Left lung (tissue), 10 donors: ENCODE measurements around the gene RNF19B. TPM values are rescaled to one million over a fixed set of nuclear protein-coding genes. Genes with fewer than 3 reads are reported as not detected.

Experiments used
- ATAC-seq: fragments of 200-7000 bp; cut with Tn5 transposase; one replicate; pipeline ENCODE4 v1.9.1; 2020; ENCODE audit warnings: moderate library complexity
- DNase-seq, 4 donors: peaks; one replicate each; pipeline ENCODE4 v3.0.0-alpha.2; 2013 to 2020
- H3K27ac ChIP-seq, 2 donors: fragments of 200-600 bp; sonication (generic) in 1 of 2; one replicate each; pipeline versions ENCODE4 v1.5.0 to v1.8.0; 2020 to 2021
- H3K27me3 ChIP-seq, 2 donors: fragments of 200-600 bp; sonication (generic) in 1 of 2; one replicate each; pipeline versions ENCODE4 v1.5.0 to v1.8.0; 2020 to 2021
- H3K36me3 ChIP-seq, 2 donors: fragments of 200-600 bp; sonication (generic) in 1 of 2; one replicate each; pipeline versions ENCODE4 v1.5.0 to v1.8.0; 2020 to 2021
- H3K4me1 ChIP-seq, 2 donors: fragments of 200-600 bp; one replicate each; pipeline ENCODE4 v1.8.0; 2021
- H3K4me3 ChIP-seq, 2 donors: fragments of 200-600 bp; sonication (generic) in 1 of 2; one replicate each; pipeline versions ENCODE4 v1.5.0 to v1.8.0; 2020 to 2021; ENCODE audit warnings: mild to moderate bottlenecking in 1 of 2
- H3K9me3 ChIP-seq, 2 donors: fragments of 200-600 bp; sonication (generic) in 1 of 2; one replicate each; pipeline versions ENCODE4 v1.5.0 to v1.8.0; 2020 to 2021
- CTCF ChIP-seq, 2 donors: fragments of 200-600 bp; sonication (generic) in 1 of 2; IDR thresholded peaks; one replicate each; pipeline versions ENCODE4 v1.5.0 to v1.8.0; 2021; ENCODE audit warnings: antibody characterized with exemption in 2 of 2
- intact Hi-C, 2 donors: fragments of 100-400 bp; cut with DNase I; formaldehyde crosslinking; loops; one replicate each; pipeline versions ENCODE4 v1.11.2 to v1.14.2; 2022
- polyA plus RNA-seq, 6 donors: library from polyadenylated mRNA; unstranded; fragments of 120-200 nt; gene quantifications; one replicate each; pipeline ENCODE4 v1.2.1, GENCODE V29; 2013; ENCODE audit not compliant: insufficient read length in 6 of 6
- total RNA-seq, 2 donors: library from RNA; stranded (reverse); fragmentation: NEBNext Ultra II Directional; extraction: Animal tissue kit (Norgen Biotek cat#: 25700); gene quantifications; one replicate each; pipeline ENCODE4 v1.2.1, GENCODE V29; 2021
- donor health status: DM: no; HTN: yes; CAD: no.
- donor health status: DM: no; HTN: no; CAD: no.

The RNF19B gene
- total and polyA plus RNA-seq, 8 donors, result 11.8 to 46.0 (median 12.9) TPM

- TF ChIP-seq CTCF (IDR thresholded peaks at IDR 0.05), result no peak
- intact Hi-C loops, result no loop called here
- Histone ChIP-seq H3K4me1 (peaks cover 39 to 92% of the 10 kb centered on the region in 2 donors), H3K4me3 (no peak overlapping the region), H3K36me3 (no peaks in the 10 kb centered on the region), H3K27ac (peak overlapping the region; percentile 85 to 96), H3K9me3 (no peaks in the 10 kb centered on the region), H3K27me3 (no peaks in the 10 kb centered on the region)
- ATAC-seq (peak; percentile 68), DNase-seq (peak in 2 of 4 donors; percentile 81 to 89)
Measured at GRCh38 chr1:32989160-32990050, 24.8 kb upstream of the RNF19B start.

- peak in 1 of 4 donors; percentile 66 for DNase-seq
- peak; percentile 57 for ATAC-seq
- Histone ChIP-seq H3K4me1 (peaks cover 38 to 92% of the 10 kb centered on the region in 2 donors), H3K27me3 (no peaks in the 10 kb centered on the region), H3K36me3 (no peaks in the 10 kb centered on the region), H3K9me3 (no peaks in the 10 kb centered on the region), H3K4me3 (no peak overlapping the region), H3K27ac (peak overlapping the region; percentile 85 to 96)
- TF ChIP-seq CTCF (IDR thresholded peaks at IDR 0.05), result no peak
- intact Hi-C loops, result no loop called here
Measured at GRCh38 chr1:32988665-32989064, 24.1 kb upstream of the RNF19B start.

GRCh38 chr1:32985226-32985625 is 20.6 kb upstream of the RNF19B start:
- ATAC-seq (no peak), DNase-seq (peak in 1 of 4 donors; percentile 13)
- Histone ChIP-seq H3K36me3 (no peaks in the 10 kb centered on the region), H3K4me1 (peaks cover 30 to 92% of the 10 kb centered on the region in 2 donors), H3K27me3 (no peaks in the 10 kb centered on the region), H3K4me3 (no peak overlapping the region), H3K27ac (peak overlapping the region in 1 of 2 donors; percentile 74), H3K9me3 (no peaks in the 10 kb centered on the region)
- no peak for TF ChIP-seq CTCF (IDR thresholded peaks at IDR 0.05)
- intact Hi-C loops, result no loop called here

- Histone ChIP-seq H3K4me1 (peaks cover 26 to 92% of the 10 kb centered on the region in 2 donors), H3K36me3 (no peaks in the 10 kb centered on the region), H3K27me3 (no peaks in the 10 kb centered on the region), H3K4me3 (no peak overlapping the region), H3K27ac (peak overlapping the region in 1 of 2 donors; percentile 74), H3K9me3 (no peaks in the 10 kb centered on the region)
- intact Hi-C loops, result no loop called here
- TF ChIP-seq CTCF (IDR thresholded peaks at IDR 0.05), result no peak
- peak in 1 of 4 donors; percentile 31 for DNase-seq
- no peak for ATAC-seq
Measured at GRCh38 chr1:32984455-32985171, 20.0 kb upstream of the RNF19B start.

GRCh38 chr1:32984090-32984454 is 19.5 kb upstream of the RNF19B start:
- Histone ChIP-seq H3K4me3 (no peak overlapping the region), H3K4me1 (peaks cover 23 to 90% of the 10 kb centered on the region in 2 donors), H3K36me3 (no peaks in the 10 kb centered on the region), H3K27me3 (no peaks in the 10 kb centered on the region), H3K9me3 (no peaks in the 10 kb centered on the region), H3K27ac (peak overlapping the region in 1 of 2 donors; percentile 74)
- DNase-seq, result no peak
- ATAC-seq, result no peak
- no peak for TF ChIP-seq CTCF (IDR thresholded peaks at IDR 0.05)
- intact Hi-C loops, result no loop called here
